ENCODE data around the gene PSAT1.

Gene PSAT1

GRCh38 chr9:78370991-78371390, 74.1 kb downstream of the PSAT1 start:
- no peak for DNase-seq

- no peak for DNase-seq
Measured at GRCh38 chr9:78371981-78372380, 75.1 kb downstream of the PSAT1 start.
